Measurements from ENCODE around the gene C20orf204. TPM values are rescaled to one million over a fixed set of nuclear protein-coding genes. Genes with fewer than 3 reads are reported as not detected.
"Not testable (repeated sequence)": the region's sequence is repeated elsewhere in the genome, so short reads cannot be mapped to it uniquely, and the experiment has no call there.

The C20orf204 gene
- total RNA-seq, 1 experiment from 2014 or later: not detected

- in situ Hi-C loops (cut with HindIII; ENCODE audit: low pct_unique_long_range_greater_than_20kb, low sequenced_read_pairs); DNase-seq (ENCODE audit: low read depth): not testable (repeated sequence)
These were observed 51.3 kb downstream of the C20orf204 start for GRCh38 chr20:64087226-64087825.

DNA sequence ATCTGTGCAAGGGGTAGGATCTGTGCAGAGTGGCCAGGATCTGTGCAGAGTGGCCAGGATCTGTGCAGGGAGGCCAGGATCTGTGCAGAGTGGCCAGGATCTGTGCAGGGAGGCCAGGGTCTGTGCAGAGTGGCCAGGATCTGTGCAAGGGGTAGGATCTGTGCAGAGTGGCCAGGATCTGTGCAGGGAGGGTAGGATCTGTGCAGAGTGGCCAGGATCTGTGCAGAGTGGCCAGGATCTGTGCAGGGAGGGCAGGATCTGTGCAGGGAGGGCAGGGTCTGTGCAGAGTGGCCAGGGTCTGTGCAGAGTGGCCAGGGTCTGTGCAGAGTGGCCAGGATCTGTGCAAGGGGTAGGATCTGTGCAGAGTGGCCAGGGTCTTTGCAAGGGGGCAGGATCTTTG, 52.6 kb downstream of the C20orf204 start:
- in situ Hi-C loops (cut with HindIII; ENCODE audit: low pct_unique_long_range_greater_than_20kb, low sequenced_read_pairs); DNase-seq (ENCODE audit: low read depth): not testable (repeated sequence)

Other genes starting within 250 kb of the C20orf204 start
- 9.6 and 10.4 TPM in 2 replicates for gene ZBTB46, start 204.9 kb upstream of the C20orf204 start, total RNA-seq (2014; rRNA removed; shearing (Covaris generic); ENCODE audit: low replicate concordance)
- not detected in 2 replicates for gene ABHD16B, start 174.7 kb upstream of the C20orf204 start, total RNA-seq (2014; rRNA removed; shearing (Covaris generic); ENCODE audit: low replicate concordance)
- gene TPD52L2, start 170.9 kb upstream of the C20orf204 start, total RNA-seq (2014; rRNA removed; shearing (Covaris generic); ENCODE audit: low replicate concordance): 189 TPM in 2 replicates
- 60.9 and 69.2 TPM in 2 replicates for gene DNAJC5, start 141.1 kb upstream of the C20orf204 start, total RNA-seq (2014; rRNA removed; shearing (Covaris generic); ENCODE audit: low replicate concordance)
- gene UCKL1, start 79.8 kb upstream of the C20orf204 start, total RNA-seq (2014; rRNA removed; shearing (Covaris generic); ENCODE audit: low replicate concordance): 31.0 and 46.9 TPM in 2 replicates
- gene ZNF512B, start 66.3 kb upstream of the C20orf204 start, total RNA-seq (2014; rRNA removed; shearing (Covaris generic); ENCODE audit: low replicate concordance): 5.8 and 6.6 TPM in 2 replicates
- gene SAMD10, start 56.5 kb upstream of the C20orf204 start, total RNA-seq (2014; rRNA removed; shearing (Covaris generic); ENCODE audit: low replicate concordance): 0.95 and 1.2 TPM in 2 replicates
- gene PRPF6, start 55.0 kb upstream of the C20orf204 start, total RNA-seq (2014; rRNA removed; shearing (Covaris generic); ENCODE audit: low replicate concordance): 126 and 130 TPM in 2 replicates
- gene SOX18, start 13.5 kb downstream of the C20orf204 start, total RNA-seq (2014; rRNA removed; shearing (Covaris generic); ENCODE audit: low replicate concordance): 0.37 TPM in 1 of 2 replicates, not detected in the other
- gene TCEA2, start 27.0 kb downstream of the C20orf204 start, total RNA-seq (2014; rRNA removed; shearing (Covaris generic); ENCODE audit: low replicate concordance): 62.0 and 90.0 TPM in 2 replicates
- 35.7 and 47.6 TPM in 2 replicates for gene RGS19, start 43.3 kb downstream of the C20orf204 start, total RNA-seq (2014; rRNA removed; shearing (Covaris generic); ENCODE audit: low replicate concordance)
- 0.38 and 0.84 TPM in 2 replicates for gene OPRL1, start 43.9 kb downstream of the C20orf204 start, total RNA-seq (2014; rRNA removed; shearing (Covaris generic); ENCODE audit: low replicate concordance)
- gene LKAAEAR1, start 48.2 kb downstream of the C20orf204 start, total RNA-seq (2014; rRNA removed; shearing (Covaris generic); ENCODE audit: low replicate concordance): 14.4 and 25.2 TPM in 2 replicates
- not detected in 2 replicates for gene NPBWR2, start 71.4 kb downstream of the C20orf204 start, total RNA-seq (2014; rRNA removed; shearing (Covaris generic); ENCODE audit: low replicate concordance)
- not detected in 2 replicates for gene MYT1, start 128.3 kb downstream of the C20orf204 start, total RNA-seq (2014; rRNA removed; shearing (Covaris generic); ENCODE audit: low replicate concordance)
- gene PCMTD2, start 219.6 kb downstream of the C20orf204 start, total RNA-seq (2014; rRNA removed; shearing (Covaris generic); ENCODE audit: low replicate concordance): 21.2 and 55.1 TPM in 2 replicates

All from Caki2 (cell line).